Endothelial cell of umbilical vein (primary cell): ENCODE measurements around the gene TMEM59L. TPM values are rescaled to one million over a fixed set of nuclear protein-coding genes. Genes with fewer than 3 reads are reported as not detected.

ENCODE experiments used
- BruUV-seq: library from RNA; stranded (reverse); fragments of 400-500 nt; replicated peaks from 2 replicates; lab custom pipeline; 2021; lab: Mats Ljungman, UMichigan
- CTCF ChIA-PET: fragments of 300-600, 350-600 bp; sonication (Branson Sonifier 250); formaldehyde crosslinking; loops from one replicate; lab custom pipeline; 2021; ENCODE audit warnings: antibody characterized with exemption, inconsistent platforms; lab: Charles Lee
- POLR2A ChIA-PET: fragments of 300-600, 350-600 bp; sonication (Branson Sonifier 250); formaldehyde crosslinking; loops from one replicate; lab custom pipeline; 2021; ENCODE audit warnings: antibody characterized with exemption, inconsistent platforms; lab: Charles Lee
- DNase-seq: peaks from one replicate; pipeline ENCODE4 v3.0.0-alpha.2; 2011; ENCODE audit warnings: low read depth, low spot score
- FAIRE-seq: peaks from 2 replicates; lab custom pipeline; 2011; peaks lifted over from hg19 to GRCh38; lab: Jason Lieb, UNC
- H2AFZ ChIP-seq: 2 replicates; pipeline ENCODE4 v1.6.0; 2012; ENCODE audit warnings: low read depth, low read length, control low read depth, inconsistent platforms
- H3K27ac ChIP-seq: 2 replicates; pipeline ENCODE4 v1.5.1; 2011; ENCODE audit warnings: low read depth, mild to moderate bottlenecking, control low read depth, low read length, moderate library complexity; ENCODE audit not compliant: insufficient read depth
- H3K27me3 ChIP-seq, 2 experiments: 2 replicates each; pipeline versions ENCODE4 v1.6.0 to v1.6.1; 2011; ENCODE audit warnings: low read length in 2 of 2, mixed read lengths in 1 of 2; ENCODE audit not compliant: control insufficient read depth in 2 of 2, insufficient read depth in 2 of 2
- H3K36me3 ChIP-seq, 2 experiments: 2 replicates in 1 of 2; 3 replicates in 1 of 2; pipeline ENCODE4 v1.5.1; 2011; ENCODE audit warnings: low read length in 2 of 2, mild to moderate bottlenecking in 1 of 2, moderate library complexity in 1 of 2; ENCODE audit not compliant: control insufficient read depth in 2 of 2, insufficient read depth in 2 of 2; ENCODE audit errors: extremely low read depth in 1 of 2
- H3K4me1 ChIP-seq: 3 replicates; pipeline ENCODE4 v1.5.1; 2011; ENCODE audit warnings: mild to moderate bottlenecking, low read length; ENCODE audit not compliant: control insufficient read depth, insufficient read depth; ENCODE audit errors: extremely low read depth
- H3K4me2 ChIP-seq: 2 replicates; pipeline ENCODE4 v1.6.1; 2011; ENCODE audit warnings: low read length, control low read depth, mixed read lengths; ENCODE audit not compliant: insufficient read depth
- H3K4me3 ChIP-seq, 3 experiments: fragments of 200-600 bp in 1 of 3; sonication (generic), shearing (Covaris generic) in 1 of 3; replicated peaks in 1 of 3; 2 replicates each; pipeline ENCODE4 v1.5.1; 2011 to 2016; ENCODE audit warnings: control low read depth in 3 of 3, low read length in 3 of 3, mild to moderate bottlenecking in 2 of 3, inconsistent platforms in 1 of 3, low read depth in 1 of 3, moderate library complexity in 1 of 3; ENCODE audit not compliant: insufficient read depth in 1 of 3
- H3K79me2 ChIP-seq: 2 replicates; pipeline ENCODE4 v1.6.0; 2012; ENCODE audit warnings: low read length, inconsistent platforms; ENCODE audit not compliant: control insufficient read depth, insufficient read depth
- H3K9ac ChIP-seq: replicated peaks from 2 replicates; pipeline ENCODE3; 2011; ENCODE audit warnings: low read length, control low read depth; ENCODE audit not compliant: insufficient read depth; ENCODE audit errors: extremely low read depth
- H3K9me1 ChIP-seq: replicated peaks from 3 replicates; pipeline ENCODE4 v1.6.0; 2011; ENCODE audit warnings: mild to moderate bottlenecking, low read length; ENCODE audit not compliant: control insufficient read depth, insufficient read depth; ENCODE audit errors: extremely low read depth
- H3K9me3 ChIP-seq: replicated peaks from 2 replicates; pipeline ENCODE4 v1.5.1; 2012; ENCODE audit warnings: low read length, inconsistent platforms; ENCODE audit not compliant: control insufficient read depth, insufficient read depth
- H4K20me1 ChIP-seq: replicated peaks from 2 replicates; pipeline ENCODE3; 2011; ENCODE audit warnings: mild to moderate bottlenecking, low read length; ENCODE audit not compliant: control insufficient read depth, insufficient read depth; ENCODE audit errors: extremely low read depth
- EZH2 ChIP-seq: IDR thresholded peaks from 2 replicates; pipeline ENCODE4 v1.6.1; 2012; ENCODE audit warnings: borderline replicate concordance, low read depth, mild to moderate bottlenecking, moderate library complexity, low read length, inconsistent platforms; ENCODE audit not compliant: severe bottlenecking
- FOS ChIP-seq: IDR thresholded peaks from 2 replicates; pipeline ENCODE4 v1.6.1; 2011; ENCODE audit warnings: mild to moderate bottlenecking, low read length, moderate library complexity, borderline replicate concordance; ENCODE audit not compliant: insufficient read depth
- GATA2 ChIP-seq: IDR thresholded peaks from 2 replicates; pipeline ENCODE4 v1.7.0; 2011; ENCODE audit warnings: low read depth, mild to moderate bottlenecking, moderate library complexity, mixed read lengths, low read length; ENCODE audit not compliant: insufficient read length, insufficient read depth
- JUN ChIP-seq: IDR thresholded peaks from 2 replicates; pipeline ENCODE4 v1.6.1; 2011; ENCODE audit warnings: borderline replicate concordance, low read depth; ENCODE audit not compliant: insufficient read length, insufficient read depth
- POLR2AphosphoS5 ChIP-seq: IDR thresholded peaks from 2 replicates; pipeline ENCODE4 v1.6.1; 2012; ENCODE audit warnings: low read depth, mild to moderate bottlenecking, control low read depth, low read length, moderate library complexity; ENCODE audit not compliant: insufficient read depth
- dilution Hi-C: fragments of 300-500 bp; cut with MboI; formaldehyde crosslinking; loops from one replicate; pipeline ENCODE4 v1.15.0; 2019; ENCODE audit warnings: low sequenced_read_pairs; ENCODE audit not compliant: extremely low pct_ligation_motif_present
- intact Hi-C: fragments of 100-400 bp; cut with micrococcal nuclease; formaldehyde crosslinking; loops from one replicate; pipeline ENCODE4 v1.10.0; 2022
- polyA plus RNA-seq, 4 experiments: library from polyadenylated mRNA; depleted of rRNA in 3 of 4; stranded (reverse) in 3 of 4; unstranded in 1 of 4; fragments of >200 nt; gene quantifications; 2 replicates each; pipeline versions ENCODE4 v1.2.1 to v1.2.3, GENCODE V29; 2011 to 2012; ENCODE audit warnings: missing spikeins in 1 of 4
- total RNA-seq: library from RNA; stranded (reverse); gene quantifications from 2 replicates; pipeline ENCODE4 v1.2.3, GENCODE V29; 2021
- TF ChIP-seq, protein P1 (sequence below), 2 donors: IDR thresholded peaks; 1 replicate in 1 of 2; 2 replicates in 1 of 2; pipeline ENCODE4 v1.5.1; 2011; ENCODE audit warnings: low read length in 2 of 2, mild to moderate bottlenecking in 2 of 2, moderate library complexity in 2 of 2, control low read depth in 1 of 2, inconsistent platforms in 1 of 2, low read depth in 1 of 2; ENCODE audit not compliant: insufficient read depth in 1 of 2; ENCODE audit errors: extremely low read depth in 1 of 2

TMEM59L gene
- total and polyA plus RNA-seq, 2 donors (not counting 3 experiments of a cell fraction or from before 2014, with no cell fraction given): 0.43 to 0.97 TPM

DNA sequence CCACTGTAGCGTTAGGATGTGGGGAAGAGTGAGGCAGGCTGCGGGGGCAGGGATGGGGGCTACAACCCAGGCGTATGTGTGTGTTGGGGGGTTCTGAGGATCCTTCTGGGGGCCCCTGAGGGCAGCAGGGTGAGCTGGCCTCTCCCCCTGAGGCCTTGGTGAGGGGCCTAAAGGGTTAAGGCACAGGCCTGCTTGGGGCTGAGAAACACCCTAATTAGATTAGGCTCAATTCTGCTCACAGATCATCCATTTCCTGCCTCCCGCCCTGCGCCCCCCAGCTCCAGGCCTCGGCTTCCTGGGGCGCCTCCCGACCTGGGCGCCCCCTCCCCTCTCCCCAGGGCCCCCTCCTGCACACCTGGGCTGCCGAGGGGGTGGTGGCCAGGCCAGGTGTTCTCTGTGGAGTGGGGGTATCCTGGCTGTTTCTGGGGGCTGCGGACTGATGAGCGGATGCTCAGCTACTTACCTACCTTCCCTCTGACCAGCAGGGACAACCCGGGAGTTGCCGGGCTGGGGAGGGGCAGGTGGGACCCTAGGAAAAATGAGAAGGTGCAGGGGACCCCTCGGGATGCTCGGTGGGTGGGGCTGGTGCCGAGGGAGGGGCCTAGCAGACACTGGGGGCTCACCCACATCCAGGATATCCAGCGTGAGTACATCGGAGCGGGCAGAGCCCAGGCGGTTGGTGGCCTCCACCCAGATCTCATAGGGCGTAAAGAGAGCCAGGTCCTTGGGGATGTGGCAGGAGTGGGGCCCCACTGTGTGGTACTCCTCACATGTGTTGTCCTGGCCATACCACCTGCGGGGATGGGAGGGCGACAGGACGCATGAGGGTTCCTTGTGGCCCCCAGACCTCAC is 14.6 kb upstream of the TMEM59L start:
- intact Hi-C loops: no loop called here
- POLR2A ChIA-PET: interaction anchor here (0.6 kb wide), 1 partner anchor 83 kb away, joined by 5 read pairs; no protein-coding TSS in a partner anchor
- no TSS peak for BruUV-seq

More for the DNA sequence above, 14.6 kb upstream of the TMEM59L start:
- no peak for FAIRE-seq
- Histone ChIP-seq H3K27me3 (peaks cover under 1 to 3% of the 10 kb centered on the region in 2 experiments), H3K79me2 (no peaks in the 10 kb centered on the region), H2AFZ (no peak overlapping the region), H4K20me1 (no peaks in the 10 kb centered on the region), H3K27ac (no peak overlapping the region), H3K4me1 (peaks cover 4% of the 10 kb centered on the region), H3K9me3 (no peaks in the 10 kb centered on the region), H3K9me1 (no peaks in the 10 kb centered on the region), H3K4me2 (no peak overlapping the region), H3K4me3 (no peak overlapping the region), H3K36me3 (no peaks in the 10 kb centered on the region), H3K9ac (no peak overlapping the region)
- CTCF ChIA-PET: interaction anchor here (2.8 kb wide), 1 partner anchor 9 kb away, joined by 10 read pairs; the partner anchor contains the start of gene REX1BD
- dilution Hi-C loops: no loop called here
- TF ChIP-seq, protein P1, sequence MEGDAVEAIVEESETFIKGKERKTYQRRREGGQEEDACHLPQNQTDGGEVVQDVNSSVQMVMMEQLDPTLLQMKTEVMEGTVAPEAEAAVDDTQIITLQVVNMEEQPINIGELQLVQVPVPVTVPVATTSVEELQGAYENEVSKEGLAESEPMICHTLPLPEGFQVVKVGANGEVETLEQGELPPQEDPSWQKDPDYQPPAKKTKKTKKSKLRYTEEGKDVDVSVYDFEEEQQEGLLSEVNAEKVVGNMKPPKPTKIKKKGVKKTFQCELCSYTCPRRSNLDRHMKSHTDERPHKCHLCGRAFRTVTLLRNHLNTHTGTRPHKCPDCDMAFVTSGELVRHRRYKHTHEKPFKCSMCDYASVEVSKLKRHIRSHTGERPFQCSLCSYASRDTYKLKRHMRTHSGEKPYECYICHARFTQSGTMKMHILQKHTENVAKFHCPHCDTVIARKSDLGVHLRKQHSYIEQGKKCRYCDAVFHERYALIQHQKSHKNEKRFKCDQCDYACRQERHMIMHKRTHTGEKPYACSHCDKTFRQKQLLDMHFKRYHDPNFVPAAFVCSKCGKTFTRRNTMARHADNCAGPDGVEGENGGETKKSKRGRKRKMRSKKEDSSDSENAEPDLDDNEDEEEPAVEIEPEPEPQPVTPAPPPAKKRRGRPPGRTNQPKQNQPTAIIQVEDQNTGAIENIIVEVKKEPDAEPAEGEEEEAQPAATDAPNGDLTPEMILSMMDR (IDR thresholded peaks at IDR 0.05; ENCODE audit: extremely low read depth in 1 of 2, insufficient read depth in 1 of 2, low read depth in 1 of 2, low read length in 2 of 2): no peak
- no peak for TF ChIP-seq GATA2
- no peak for TF ChIP-seq FOS
- TF ChIP-seq JUN: no peak
- no peak for TF ChIP-seq EZH2
- TF ChIP-seq POLR2AphosphoS5: no peak
- no peak for DNase-seq
